ENCODE results near the gene HIVEP2. TPM values are rescaled to one million over a fixed set of nuclear protein-coding genes. Genes with fewer than 3 reads are reported as not detected.

HIVEP2 gene
- total RNA-seq, 1 donor from 2014 or later, result 11.7 TPM

GRCh38 chr6:142881290-142881689 is 63.7 kb downstream of the HIVEP2 start:
- DNase-seq (ENCODE audit: low spot score), result no peak
- Mint-ChIP-seq H3K27me3 (ENCODE audit: low read depth) (no peaks in the 10 kb centered on the region), H3K4me3 (ENCODE audit: unreplicated experiment) (no peak overlapping the region), H3K9me3 (ENCODE audit: low read depth) (peaks cover 3% of the 10 kb centered on the region), H3K27ac (ENCODE audit: unreplicated experiment) (no peak overlapping the region), H3K4me1 (ENCODE audit: low read depth) (peaks cover 38% of the 10 kb centered on the region), H3K36me3 (ENCODE audit: low read depth) (peaks cover 3% of the 10 kb centered on the region)
- no peak for TF ChIP-seq CTCF (IDR thresholded peaks at IDR 0.05)

- Mint-ChIP-seq H3K4me1 (ENCODE audit: low read depth) (peaks cover 28% of the 10 kb centered on the region), H3K27me3 (ENCODE audit: low read depth) (no peaks in the 10 kb centered on the region), H3K36me3 (ENCODE audit: low read depth) (peaks cover 3% of the 10 kb centered on the region), H3K27ac (ENCODE audit: unreplicated experiment) (no peak overlapping the region), H3K9me3 (ENCODE audit: low read depth) (peaks cover 3% of the 10 kb centered on the region), H3K4me3 (ENCODE audit: unreplicated experiment) (no peak overlapping the region)
- no peak for TF ChIP-seq CTCF (IDR thresholded peaks at IDR 0.05)
- no peak for DNase-seq (ENCODE audit: low spot score)
These were observed 64.8 kb downstream of the HIVEP2 start for GRCh38 chr6:142880201-142880600.

GRCh38 chr6:142879527-142879926 is 65.4 kb downstream of the HIVEP2 start:
- peaks cover 3% of the 10 kb centered on the region for H3K9me3 Mint-ChIP-seq (ENCODE audit: low read depth)
- no peaks in the 10 kb centered on the region for H3K27me3 Mint-ChIP-seq (ENCODE audit: low read depth)
- no peak for DNase-seq (ENCODE audit: low spot score)
- TF ChIP-seq CTCF (IDR thresholded peaks at IDR 0.05), result no peak
- peaks cover 27% of the 10 kb centered on the region for H3K4me1 Mint-ChIP-seq (ENCODE audit: low read depth)
- H3K4me3 Mint-ChIP-seq (ENCODE audit: unreplicated experiment), result no peak overlapping the region
- peaks cover 3% of the 10 kb centered on the region for H3K36me3 Mint-ChIP-seq (ENCODE audit: low read depth)
- no peak overlapping the region for H3K27ac Mint-ChIP-seq (ENCODE audit: unreplicated experiment)

GRCh38 chr6:142879076-142879475 is 65.9 kb downstream of the HIVEP2 start:
- peaks cover 3% of the 10 kb centered on the region for H3K36me3 Mint-ChIP-seq (ENCODE audit: low read depth)
- no peak for DNase-seq (ENCODE audit: low spot score)
- peaks cover 3% of the 10 kb centered on the region for H3K9me3 Mint-ChIP-seq (ENCODE audit: low read depth)
- no peak overlapping the region for H3K27ac Mint-ChIP-seq (ENCODE audit: unreplicated experiment)
- no peak for TF ChIP-seq CTCF (IDR thresholded peaks at IDR 0.05)
- no peaks in the 10 kb centered on the region for H3K27me3 Mint-ChIP-seq (ENCODE audit: low read depth)
- no peak overlapping the region for H3K4me3 Mint-ChIP-seq (ENCODE audit: unreplicated experiment)
- H3K4me1 Mint-ChIP-seq (ENCODE audit: low read depth), result peaks cover 25% of the 10 kb centered on the region

- DNase-seq (ENCODE audit: low spot score), result no peak
- Mint-ChIP-seq H3K27me3 (ENCODE audit: low read depth) (no peaks in the 10 kb centered on the region), H3K27ac (ENCODE audit: unreplicated experiment) (no peak overlapping the region), H3K4me3 (ENCODE audit: unreplicated experiment) (no peak overlapping the region), H3K9me3 (ENCODE audit: low read depth) (peaks cover 3% of the 10 kb centered on the region), H3K4me1 (ENCODE audit: low read depth) (peaks cover 26% of the 10 kb centered on the region), H3K36me3 (ENCODE audit: low read depth) (peaks cover 3% of the 10 kb centered on the region)
- no peak for TF ChIP-seq CTCF (IDR thresholded peaks at IDR 0.05)
These were observed 66.6 kb downstream of the HIVEP2 start for GRCh38 chr6:142878407-142878806.

Data from chondrocyte (in vitro differentiated cells).